ENCODE measurements around the gene FBXO8. TPM values are rescaled to one million over a fixed set of nuclear protein-coding genes. Genes with fewer than 3 reads are reported as not detected.

Gene FBXO8
- polyA plus RNA-seq, 1 of the 3 experiments (the other 2 are of a cell fraction), result 16.0 TPM

DNA sequence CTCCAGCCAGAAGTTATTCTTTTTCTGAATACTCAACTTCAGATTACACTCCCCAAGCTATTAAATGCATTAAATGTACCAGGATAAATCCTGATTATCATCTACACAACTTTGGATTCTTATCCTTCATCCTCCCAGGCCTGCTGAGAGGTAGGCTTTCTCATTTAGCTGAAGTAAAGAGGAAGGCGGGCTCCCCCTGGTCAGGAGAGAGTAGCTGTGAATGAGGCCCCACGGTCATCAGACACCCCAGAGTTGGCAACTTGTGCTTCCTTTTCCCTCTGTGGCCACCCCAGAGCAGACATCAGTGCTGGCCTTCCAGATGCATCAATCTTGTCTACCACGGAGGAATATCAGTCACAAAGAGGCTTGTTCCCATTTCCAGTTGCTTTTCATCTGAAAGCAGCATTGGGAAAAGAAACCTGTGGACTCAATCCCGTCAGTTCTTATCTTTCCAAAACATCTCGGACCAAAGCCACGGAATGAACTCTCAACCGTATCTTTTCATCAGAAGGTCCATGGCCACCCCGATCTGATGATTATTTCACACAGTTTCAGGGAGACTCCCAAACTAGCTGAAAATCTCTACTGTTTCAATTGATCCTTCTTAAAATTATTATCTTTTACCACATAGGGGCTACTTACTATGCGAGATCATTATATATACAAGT, 79.2 kb downstream of the FBXO8 start:
- Histone ChIP-seq H3K4me3 (ENCODE audit: low read depth in 2 of 2, low read length in 1 of 2) (peak overlapping the region in 1 of 2 experiments; percentile 2; a peak in 2 of 4 replicates), H3K4me2 (peak overlapping the region; percentile 55), H3K27me3 (ENCODE audit: insufficient read depth) (no peaks in the 10 kb centered on the region), H3K36me3 (replicated peaks in 1 of 2; ENCODE audit: control insufficient read depth in 1 of 2, insufficient read depth in 2 of 2, low read length in 1 of 2) (no peaks in the 10 kb centered on the region), H3K4me1 (ENCODE audit: control insufficient read depth in 1 of 2, insufficient read depth in 2 of 2, low read depth in 1 of 2, low read length in 1 of 2) (peaks cover 30 to 38% of the 10 kb centered on the region in 2 experiments; a peak in 3 of 4 replicates), H2AFZ (ENCODE audit: low read depth) (peak overlapping the region; percentile 63), H3K79me2 (ENCODE audit: insufficient read depth) (no peaks in the 10 kb centered on the region), H4K20me1 (ENCODE audit: insufficient read depth) (no peaks in the 10 kb centered on the region), H3K9ac (no peak overlapping the region), H3K9me2 (no peaks in the 10 kb centered on the region), H3F3A (replicated peaks; ENCODE audit: insufficient read depth) (peaks cover 7% of the 10 kb centered on the region), H3K27ac (ENCODE audit: low read depth in 2 of 2, low read length in 1 of 2) (peak overlapping the region; percentile 36 to 99; a peak in 3 of 4 replicates), H3K9me3 (no peaks in the 10 kb centered on the region)
- ChIA-PET POLR2A (interaction anchor here (0.7 to 4.3 kb wide), 15 partner anchors 10 to 698 kb away, joined by 3 to 67 read pairs (median 4); partner anchors contain the start of gene HAND2), CTCF (interaction anchor here (0.8 to 2.7 kb wide), 7 partner anchors 8 to 195 kb away, joined by 3 to 11 read pairs (median 5); no protein-coding TSS in a partner anchor)
- peak; percentile 50 for DNase-seq
- 36% methylated on average over 9 of the region's 9 CpGs for WGBS (ENCODE audit: low lambda C conversion rate)
- TF ChIP-seq NRF1 (IDR thresholded peaks at IDR 0.05; ENCODE audit: low read depth, low read length) (no peak), FOSL2 (IDR thresholded peaks at IDR 0.05; ENCODE audit: borderline replicate concordance, low read depth) (no peak), EZH2phosphoT487 (IDR thresholded peaks at IDR 0.05; ENCODE audit: borderline replicate concordance, low read depth) (no peak), SMC3 (IDR thresholded peaks at IDR 0.05; ENCODE audit: low read depth, low read length) (no peak), POLR2AphosphoS5 (IDR thresholded peaks at IDR 0.05; ENCODE audit: low read depth, low read length) (no peak), IRF3 (IDR thresholded peaks at IDR 0.05; ENCODE audit: low read depth, low read length) (no peak), FOXM1 (IDR thresholded peaks at IDR 0.05; ENCODE audit: low read depth) (no peak), PBX3 (IDR thresholded peaks at IDR 0.05) (peak; percentile 46), GABPA (IDR thresholded peaks at IDR 0.05; ENCODE audit: low read depth) (no peak), TAF1 (IDR thresholded peaks at IDR 0.05; ENCODE audit: borderline replicate concordance, low read depth, low read length) (no peak), GATA2 (CRISPR knock-in tag; IDR thresholded peaks at IDR 0.05) (peak; percentile 40), CHD2 (IDR thresholded peaks at IDR 0.05; ENCODE audit: low read length, partially characterized antibody) (no peak), REST (IDR thresholded peaks at IDR 0.05; ENCODE audit: low read depth, low read length) (no peak), MXI1 (IDR thresholded peaks at IDR 0.05; ENCODE audit: low read depth, low read length) (no peak), YY1 (IDR thresholded peaks at IDR 0.05; ENCODE audit: low read depth) (no peak), TEAD4 (IDR thresholded peaks at IDR 0.05; ENCODE audit: borderline replicate concordance, insufficient read depth) (peak; percentile 35; the same call in 1 of the 2 replicates), RFX5 (IDR thresholded peaks at IDR 0.05; ENCODE audit: low read length) (no peak), EP300 (IDR thresholded peaks at IDR 0.05; ENCODE audit: borderline replicate concordance in 1 of 2, low read depth in 1 of 2, low read length in 1 of 2) (peak in 1 of 2 experiments; percentile 32; a peak in 1 of 4 replicates), NFIC (IDR thresholded peaks at IDR 0.05; ENCODE audit: borderline replicate concordance) (peak; percentile 29; the same call in 1 of the 2 replicates), ELF1 (IDR thresholded peaks at IDR 0.05) (no peak), RAD21 (IDR thresholded peaks at IDR 0.05; ENCODE audit: low read length) (peak; percentile 13; the same call in 1 of the 2 replicates)
- TF ChIP-seq, protein P1, sequence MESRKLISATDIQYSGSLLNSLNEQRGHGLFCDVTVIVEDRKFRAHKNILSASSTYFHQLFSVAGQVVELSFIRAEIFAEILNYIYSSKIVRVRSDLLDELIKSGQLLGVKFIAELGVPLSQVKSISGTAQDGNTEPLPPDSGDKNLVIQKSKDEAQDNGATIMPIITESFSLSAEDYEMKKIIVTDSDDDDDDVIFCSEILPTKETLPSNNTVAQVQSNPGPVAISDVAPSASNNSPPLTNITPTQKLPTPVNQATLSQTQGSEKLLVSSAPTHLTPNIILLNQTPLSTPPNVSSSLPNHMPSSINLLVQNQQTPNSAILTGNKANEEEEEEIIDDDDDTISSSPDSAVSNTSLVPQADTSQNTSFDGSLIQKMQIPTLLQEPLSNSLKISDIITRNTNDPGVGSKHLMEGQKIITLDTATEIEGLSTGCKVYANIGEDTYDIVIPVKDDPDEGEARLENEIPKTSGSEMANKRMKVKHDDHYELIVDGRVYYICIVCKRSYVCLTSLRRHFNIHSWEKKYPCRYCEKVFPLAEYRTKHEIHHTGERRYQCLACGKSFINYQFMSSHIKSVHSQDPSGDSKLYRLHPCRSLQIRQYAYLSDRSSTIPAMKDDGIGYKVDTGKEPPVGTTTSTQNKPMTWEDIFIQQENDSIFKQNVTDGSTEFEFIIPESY (IDR thresholded peaks at IDR 0.05; ENCODE audit: borderline replicate concordance, low read depth), result no peak
- TF ChIP-seq, protein P2, sequence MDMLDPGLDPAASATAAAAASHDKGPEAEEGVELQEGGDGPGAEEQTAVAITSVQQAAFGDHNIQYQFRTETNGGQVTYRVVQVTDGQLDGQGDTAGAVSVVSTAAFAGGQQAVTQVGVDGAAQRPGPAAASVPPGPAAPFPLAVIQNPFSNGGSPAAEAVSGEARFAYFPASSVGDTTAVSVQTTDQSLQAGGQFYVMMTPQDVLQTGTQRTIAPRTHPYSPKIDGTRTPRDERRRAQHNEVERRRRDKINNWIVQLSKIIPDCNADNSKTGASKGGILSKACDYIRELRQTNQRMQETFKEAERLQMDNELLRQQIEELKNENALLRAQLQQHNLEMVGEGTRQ (IDR thresholded peaks at IDR 0.05; ENCODE audit: borderline replicate concordance, low read depth, low read length), result no peak
- TF ChIP-seq, protein P3, sequence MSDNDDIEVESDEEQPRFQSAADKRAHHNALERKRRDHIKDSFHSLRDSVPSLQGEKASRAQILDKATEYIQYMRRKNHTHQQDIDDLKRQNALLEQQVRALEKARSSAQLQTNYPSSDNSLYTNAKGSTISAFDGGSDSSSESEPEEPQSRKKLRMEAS (IDR thresholded peaks at IDR 0.05; ENCODE audit: low read depth), result no peak
